ENCODE measurements around the gene SUSD1.
"Not testable (repeated sequence)": the region's sequence is repeated elsewhere in the genome, so short reads cannot be mapped to it uniquely, and the experiment has no call there.

SUSD1 gene

GRCh38 chr9:112129246-112129645 lies 45.9 kb downstream of the SUSD1 start:
- no peak for DNase-seq (ENCODE audit: low read depth)

- not testable (repeated sequence) for DNase-seq (ENCODE audit: low read depth)
Observed at GRCh38 chr9:112128399-112128798, 46.7 kb downstream of the SUSD1 start.

GRCh38 chr9:112127281-112127680 lies 47.8 kb downstream of the SUSD1 start:
- no peak for DNase-seq (ENCODE audit: low read depth)

- DNase-seq (ENCODE audit: low read depth) = no peak
Observed at GRCh38 chr9:112125951-112126388, 49.1 kb downstream of the SUSD1 start.

- no peak for DNase-seq (ENCODE audit: low read depth)
Observed at GRCh38 chr9:112124156-112124555, 50.9 kb downstream of the SUSD1 start.

- no peak for DNase-seq (ENCODE audit: low read depth)
Observed at GRCh38 chr9:112121633-112122032, 53.5 kb downstream of the SUSD1 start.

GRCh38 chr9:112120439-112120925 lies 54.6 kb downstream of the SUSD1 start:
- DNase-seq (ENCODE audit: low read depth) = no peak

GRCh38 chr9:112120030-112120341 lies 55.1 kb downstream of the SUSD1 start:
- no peak for DNase-seq (ENCODE audit: low read depth)

GRCh38 chr9:112119225-112120029 lies 55.7 kb downstream of the SUSD1 start:
- DNase-seq (ENCODE audit: low read depth) = no peak

GRCh38 chr9:112118009-112118408 lies 57.1 kb downstream of the SUSD1 start:
- no peak for DNase-seq (ENCODE audit: low read depth)

- no peak for DNase-seq (ENCODE audit: low read depth)
Observed at GRCh38 chr9:112115970-112116753, 58.9 kb downstream of the SUSD1 start.

- no peak for DNase-seq (ENCODE audit: low read depth)
Observed at GRCh38 chr9:112115109-112115508, 60.0 kb downstream of the SUSD1 start.

GRCh38 chr9:112112941-112113681 lies 62.0 kb downstream of the SUSD1 start:
- no peak for DNase-seq (ENCODE audit: low read depth)

- no peak for DNase-seq (ENCODE audit: low read depth)
Observed at GRCh38 chr9:112112519-112112918, 62.6 kb downstream of the SUSD1 start.

GRCh38 chr9:112111461-112111860 lies 63.6 kb downstream of the SUSD1 start:
- DNase-seq (ENCODE audit: low read depth) = no peak

GRCh38 chr9:112110777-112111113 lies 64.4 kb downstream of the SUSD1 start:
- no peak for DNase-seq (ENCODE audit: low read depth)

- no peak for DNase-seq (ENCODE audit: low read depth)
Observed at GRCh38 chr9:112110094-112110776, 64.9 kb downstream of the SUSD1 start.

GRCh38 chr9:112104901-112105300 lies 70.2 kb downstream of the SUSD1 start:
- no peak for DNase-seq (ENCODE audit: low read depth)

GRCh38 chr9:112104401-112104800 lies 70.7 kb downstream of the SUSD1 start:
- no peak for DNase-seq (ENCODE audit: low read depth)

GRCh38 chr9:112103405-112103804 lies 71.7 kb downstream of the SUSD1 start:
- no peak for DNase-seq (ENCODE audit: low read depth)

- DNase-seq (ENCODE audit: low read depth) = peak; percentile 18
Observed at GRCh38 chr9:112097712-112098688, 77.1 kb downstream of the SUSD1 start.
